Smooth muscle cell (in vitro differentiated cells): ENCODE measurements around the gene DCANP1. TPM values are rescaled to one million over a fixed set of nuclear protein-coding genes. Genes with fewer than 3 reads are reported as not detected.
A peak's percentile ranks its signal among the peaks of the same experiment; 100 is the strongest.

ENCODE experiments used
- DNase-seq: peaks from one replicate; lab custom pipeline; 2025; ENCODE audit not compliant: unreplicated experiment; lab: John Stamatoyannopoulos, UW
- H2AFZ ChIP-seq: fragments of 200-600 bp; sonication (generic); 2 replicates; pipeline ENCODE4 v1.6.0; 2016; ENCODE audit warnings: antibody characterized with exemption, low read depth, mild to moderate bottlenecking
- H3F3A ChIP-seq: fragments of 200-600 bp; sonication (generic); 2 replicates; pipeline ENCODE4 v1.6.0; 2017; ENCODE audit warnings: antibody characterized with exemption, low read depth
- H3K27ac ChIP-seq: fragments of 200-600 bp; sonication (generic); 2 replicates; pipeline ENCODE4 v1.5.1; 2016; ENCODE audit warnings: low read depth, mild to moderate bottlenecking
- H3K27me3 ChIP-seq: fragments of 200-600 bp; sonication (generic); 2 replicates; pipeline ENCODE4 v1.6.1; 2016; ENCODE audit warnings: low read depth, mild to moderate bottlenecking
- H3K36me3 ChIP-seq: fragments of 200-600 bp; sonication (generic); 2 replicates; pipeline ENCODE4 v1.5.1; 2016; ENCODE audit warnings: low read depth
- H3K4me1 ChIP-seq: fragments of 200-600 bp; sonication (generic); 2 replicates; pipeline ENCODE4 v1.5.1; 2016; ENCODE audit warnings: low read depth
- H3K4me2 ChIP-seq: fragments of 200-600 bp; sonication (generic); 2 replicates; pipeline ENCODE4 v1.6.0; 2016; ENCODE audit warnings: mild to moderate bottlenecking
- H3K4me3 ChIP-seq: fragments of 200-600 bp; sonication (generic); 2 replicates; pipeline ENCODE4 v1.5.1; 2016; ENCODE audit warnings: mild to moderate bottlenecking
- H3K79me2 ChIP-seq: fragments of 200-600 bp; sonication (generic); 2 replicates; pipeline ENCODE4 v1.6.0; 2016; ENCODE audit warnings: low read depth, mild to moderate bottlenecking
- H3K9ac ChIP-seq: fragments of 200-600 bp; sonication (generic); 2 replicates; pipeline ENCODE4 v1.6.0; 2016; ENCODE audit warnings: low read depth
- H3K9me3 ChIP-seq: fragments of 200-600 bp; sonication (generic); replicated peaks from 2 replicates; pipeline ENCODE4 v1.5.1; 2016; ENCODE audit warnings: low read depth
- H4K20me1 ChIP-seq: fragments of 200-600 bp; sonication (generic); 2 replicates; pipeline ENCODE4 v1.6.0; 2016; ENCODE audit warnings: low read depth
- WGBS: methylation state at CpG from one replicate; pipeline ENCODE4 v1.1.7; 2016; ENCODE audit warnings: low lambda C conversion rate; 5-methylcytosine and 5-hydroxymethylcytosine counted together
- polyA plus RNA-seq: library from polyadenylated mRNA; unstranded; fragments of >200 nt; fragmentation: Nextera tagmentation; extraction: Ambion mirVana; gene quantifications from 2 replicates; pipeline ENCODE4 v1.2.1, GENCODE V29; 2016
- total RNA-seq: library from RNA; depleted of rRNA; stranded (reverse); fragments of >200 nt; gene quantifications from 2 replicates; pipeline ENCODE4 v1.2.3, GENCODE V29; 2014
- TF ChIP-seq, protein P1 (sequence below): fragments of 200-600 bp; sonication (generic); IDR thresholded peaks from 2 replicates; pipeline ENCODE4 v1.5.1; 2017; ENCODE audit warnings: borderline replicate concordance, mild to moderate bottlenecking, antibody characterized with exemption; ENCODE audit not compliant: insufficient read depth, poor library complexity, severe bottlenecking

The DCANP1 gene
- total and polyA plus RNA-seq, 2 experiments from 2014 or later, result not detected

DNA sequence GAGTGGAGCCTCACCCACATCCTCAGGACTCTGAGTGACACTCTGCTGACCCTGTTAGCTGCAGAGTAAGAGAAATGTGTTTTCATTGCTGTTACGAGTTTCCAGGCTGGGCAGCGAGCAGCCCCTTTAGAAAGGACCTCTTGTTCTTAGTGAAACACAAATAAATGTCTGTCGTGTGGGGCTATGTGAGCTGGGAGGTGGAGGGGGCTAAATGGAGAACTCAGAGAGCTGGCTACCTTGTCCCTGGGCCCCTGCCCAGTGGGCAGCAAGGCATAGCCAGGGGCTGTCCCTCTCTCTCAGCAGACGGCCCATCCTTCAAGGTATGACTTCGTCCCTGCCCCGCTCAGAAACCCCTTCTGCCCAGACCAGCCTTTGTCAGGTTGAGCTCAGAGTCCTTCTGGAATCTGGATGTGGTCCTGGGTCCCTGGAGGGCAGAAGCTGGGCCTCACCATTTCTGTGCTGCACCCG, 10.2 kb downstream of the DCANP1 start:
- no peak for DNase-seq
- peak overlapping the region; percentile 95 for H3K27ac ChIP-seq
- H3K9ac ChIP-seq, result peak overlapping the region; percentile 55
- TF ChIP-seq, protein P1, sequence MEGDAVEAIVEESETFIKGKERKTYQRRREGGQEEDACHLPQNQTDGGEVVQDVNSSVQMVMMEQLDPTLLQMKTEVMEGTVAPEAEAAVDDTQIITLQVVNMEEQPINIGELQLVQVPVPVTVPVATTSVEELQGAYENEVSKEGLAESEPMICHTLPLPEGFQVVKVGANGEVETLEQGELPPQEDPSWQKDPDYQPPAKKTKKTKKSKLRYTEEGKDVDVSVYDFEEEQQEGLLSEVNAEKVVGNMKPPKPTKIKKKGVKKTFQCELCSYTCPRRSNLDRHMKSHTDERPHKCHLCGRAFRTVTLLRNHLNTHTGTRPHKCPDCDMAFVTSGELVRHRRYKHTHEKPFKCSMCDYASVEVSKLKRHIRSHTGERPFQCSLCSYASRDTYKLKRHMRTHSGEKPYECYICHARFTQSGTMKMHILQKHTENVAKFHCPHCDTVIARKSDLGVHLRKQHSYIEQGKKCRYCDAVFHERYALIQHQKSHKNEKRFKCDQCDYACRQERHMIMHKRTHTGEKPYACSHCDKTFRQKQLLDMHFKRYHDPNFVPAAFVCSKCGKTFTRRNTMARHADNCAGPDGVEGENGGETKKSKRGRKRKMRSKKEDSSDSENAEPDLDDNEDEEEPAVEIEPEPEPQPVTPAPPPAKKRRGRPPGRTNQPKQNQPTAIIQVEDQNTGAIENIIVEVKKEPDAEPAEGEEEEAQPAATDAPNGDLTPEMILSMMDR, result no peak
- H3K36me3 ChIP-seq, result no peaks in the 10 kb centered on the region
- no peaks in the 10 kb centered on the region for H3K27me3 ChIP-seq
- peak overlapping the region; percentile 13 for H3K4me2 ChIP-seq
- 41% methylated on average over 7 of the region's 7 CpGs for WGBS
- no peak overlapping the region for H3K4me3 ChIP-seq
- no peaks in the 10 kb centered on the region for H3K9me3 ChIP-seq
- no peaks in the 10 kb centered on the region for H4K20me1 ChIP-seq
- H2AFZ ChIP-seq, result no peak overlapping the region
- peaks cover 16% of the 10 kb centered on the region for H3K4me1 ChIP-seq
- no peaks in the 10 kb centered on the region for H3K79me2 ChIP-seq
- peaks cover 37% of the 10 kb centered on the region for H3F3A ChIP-seq

DNA sequence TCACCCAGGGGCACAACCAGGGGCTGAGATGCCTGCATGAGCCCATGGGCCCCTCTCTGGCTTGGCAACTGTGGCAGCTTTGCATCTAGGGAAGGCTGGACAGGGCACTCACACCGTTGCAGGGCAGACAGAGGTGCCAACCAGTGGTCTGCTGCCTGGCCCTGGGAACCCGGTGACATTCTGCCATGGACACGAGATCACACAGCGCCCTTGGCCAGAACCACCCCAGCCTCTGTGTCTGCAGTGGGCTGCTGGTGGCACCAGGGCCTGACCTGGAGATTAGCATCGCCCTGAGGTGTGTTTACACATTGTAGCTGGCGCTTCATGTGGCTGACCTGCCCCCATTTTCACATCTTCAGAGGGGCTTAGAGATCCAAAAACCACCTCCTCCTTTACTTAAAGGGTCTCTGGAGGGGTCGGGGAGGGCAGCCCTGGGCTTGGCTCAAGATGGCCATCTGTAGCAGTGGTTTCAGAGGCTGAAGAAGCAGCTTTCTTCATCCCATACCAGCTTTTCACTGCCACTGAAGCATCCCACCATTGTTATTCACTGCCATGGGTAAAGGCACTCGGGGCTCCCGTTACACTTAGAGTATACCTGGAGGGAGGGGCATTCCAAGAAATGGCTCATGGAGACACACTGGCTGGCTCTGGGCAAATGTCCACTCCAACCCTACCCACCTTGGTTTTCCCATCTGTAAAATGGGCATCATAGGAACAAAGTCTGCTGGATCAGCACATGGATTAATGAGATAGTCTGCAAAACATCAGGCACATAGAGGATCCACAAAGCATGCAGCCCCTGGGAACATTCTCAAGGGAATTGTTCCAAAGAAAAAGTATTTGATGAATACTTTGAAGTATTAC, 11.4 kb downstream of the DCANP1 start:
- Histone ChIP-seq H3F3A (peaks cover 41% of the 10 kb centered on the region), H3K27ac (peak overlapping the region; percentile 95), H3K9me3 (no peaks in the 10 kb centered on the region), H3K27me3 (no peaks in the 10 kb centered on the region), H4K20me1 (no peaks in the 10 kb centered on the region), H3K36me3 (no peaks in the 10 kb centered on the region), H2AFZ (no peak overlapping the region), H3K4me2 (no peak overlapping the region), H3K9ac (peak overlapping the region; percentile 42), H3K4me1 (peaks cover 16% of the 10 kb centered on the region), H3K4me3 (no peak overlapping the region), H3K79me2 (no peaks in the 10 kb centered on the region)
- no peak for DNase-seq
- TF ChIP-seq, protein P1, result no peak
- WGBS, result 89% methylated on average over 9 of the region's 9 CpGs

DNA sequence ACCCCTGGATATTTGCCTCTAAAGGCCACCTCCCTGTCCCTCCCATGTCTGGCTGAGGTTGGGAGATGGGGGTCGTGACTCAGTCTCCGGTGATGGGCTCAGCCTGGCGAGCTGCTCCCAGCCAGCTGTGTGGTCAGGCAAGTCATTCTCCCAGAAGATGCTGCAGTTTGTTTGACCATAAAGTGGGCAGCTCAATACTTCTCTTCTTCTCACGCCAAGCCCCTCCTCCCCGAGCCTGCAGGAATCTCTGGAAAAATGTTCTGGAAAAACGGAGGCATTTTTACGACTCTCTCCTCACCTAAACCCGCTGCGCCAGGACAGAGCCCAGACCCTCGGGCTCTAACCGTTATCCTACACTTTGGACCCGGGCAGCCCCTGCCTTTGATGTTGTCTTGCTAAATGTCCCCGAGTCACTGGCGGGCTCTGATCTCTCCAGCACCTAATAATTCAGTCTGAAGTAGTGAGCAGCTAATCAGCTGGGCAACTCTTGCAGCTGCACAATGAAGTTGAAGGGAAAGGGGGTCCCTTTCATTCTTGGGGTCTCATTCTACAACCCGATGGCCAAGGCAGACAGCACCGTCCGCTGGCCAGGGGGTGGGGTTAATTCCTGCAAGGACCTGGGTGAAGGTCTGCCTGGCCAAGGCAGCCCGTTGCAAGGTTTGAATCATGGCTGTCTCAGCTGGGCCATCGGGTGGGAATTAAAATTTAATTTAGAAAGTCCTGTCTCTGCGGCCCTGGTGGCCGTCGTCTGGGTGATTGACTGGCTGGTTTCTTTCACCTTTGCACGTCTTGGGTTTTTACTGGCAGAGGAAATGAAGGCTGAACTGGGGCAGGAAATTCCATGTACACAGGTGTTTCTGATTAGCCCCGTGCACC, 12.3 kb downstream of the DCANP1 start:
- H3K9me3 ChIP-seq, result no peaks in the 10 kb centered on the region
- H3K36me3 ChIP-seq, result no peaks in the 10 kb centered on the region
- no peaks in the 10 kb centered on the region for H3K79me2 ChIP-seq
- H3K27ac ChIP-seq, result peak overlapping the region; percentile 95
- 12% methylated on average over 24 of the region's 24 CpGs for WGBS
- no peaks in the 10 kb centered on the region for H3K27me3 ChIP-seq
- no peak for DNase-seq
- TF ChIP-seq, protein P1, result no peak
- peak overlapping the region; percentile 77 for H3K4me2 ChIP-seq
- peaks cover 46% of the 10 kb centered on the region for H3F3A ChIP-seq
- no peak overlapping the region for H3K4me3 ChIP-seq
- H3K4me1 ChIP-seq, result peaks cover 21% of the 10 kb centered on the region
- H3K9ac ChIP-seq, result peak overlapping the region; percentile 80
- H2AFZ ChIP-seq, result no peak overlapping the region
- no peaks in the 10 kb centered on the region for H4K20me1 ChIP-seq
